Measurements from ENCODE around the gene ELOVL6. TPM values are rescaled to one million over a fixed set of nuclear protein-coding genes. Genes with fewer than 3 reads are reported as not detected.

The ELOVL6 gene
- total RNA-seq, 1 donor from 2014 or later: 51.6 TPM

GRCh38 chr4:110124711-110125110, 73.7 kb downstream of the ELOVL6 start:
- no peak for DNase-seq (ENCODE audit: extremely low spot score, unreplicated experiment)
- Mint-ChIP-seq H3K27ac (no peak overlapping the region), H3K9me3 (peaks cover 7% of the 10 kb centered on the region), H3K36me3 (peaks cover 26% of the 10 kb centered on the region), H3K4me3 (no peak overlapping the region), H3K27me3 (no peaks in the 10 kb centered on the region), H3K4me1 (ENCODE audit: unreplicated experiment) (peaks cover 8% of the 10 kb centered on the region)
- no peak for TF ChIP-seq CTCF (conservative IDR thresholded peaks at IDR 0.05)

- Mint-ChIP-seq H3K36me3 (peaks cover 20% of the 10 kb centered on the region), H3K4me3 (no peak overlapping the region), H3K4me1 (ENCODE audit: unreplicated experiment) (peaks cover 10% of the 10 kb centered on the region), H3K27me3 (no peaks in the 10 kb centered on the region), H3K9me3 (no peaks in the 10 kb centered on the region), H3K27ac (no peak overlapping the region)
- TF ChIP-seq CTCF (conservative IDR thresholded peaks at IDR 0.05): no peak
- no peak for DNase-seq (ENCODE audit: extremely low spot score, unreplicated experiment)
These were observed 76.2 kb downstream of the ELOVL6 start for GRCh38 chr4:110122201-110122600.

- Mint-ChIP-seq H3K27me3 (no peaks in the 10 kb centered on the region), H3K4me3 (no peak overlapping the region), H3K27ac (no peak overlapping the region), H3K4me1 (ENCODE audit: unreplicated experiment) (peaks cover 10% of the 10 kb centered on the region), H3K36me3 (peaks cover 24% of the 10 kb centered on the region), H3K9me3 (no peaks in the 10 kb centered on the region)
- no peak for DNase-seq (ENCODE audit: extremely low spot score, unreplicated experiment)
- TF ChIP-seq CTCF (conservative IDR thresholded peaks at IDR 0.05): no peak
These were observed 77.9 kb downstream of the ELOVL6 start for GRCh38 chr4:110120506-110120905.

GRCh38 chr4:110119880-110120279, 78.5 kb downstream of the ELOVL6 start:
- TF ChIP-seq CTCF (conservative IDR thresholded peaks at IDR 0.05): no peak
- Mint-ChIP-seq H3K27ac (peak overlapping the region; percentile 86), H3K36me3 (peaks cover 24% of the 10 kb centered on the region), H3K4me3 (peak overlapping the region; percentile 71), H3K27me3 (no peaks in the 10 kb centered on the region), H3K9me3 (no peaks in the 10 kb centered on the region), H3K4me1 (ENCODE audit: unreplicated experiment) (peaks cover 10% of the 10 kb centered on the region)
- no peak for DNase-seq (ENCODE audit: extremely low spot score, unreplicated experiment)

- Mint-ChIP-seq H3K36me3 (peaks cover 23% of the 10 kb centered on the region), H3K4me1 (ENCODE audit: unreplicated experiment) (peaks cover 10% of the 10 kb centered on the region), H3K27ac (peak overlapping the region; percentile 86), H3K9me3 (no peaks in the 10 kb centered on the region), H3K27me3 (no peaks in the 10 kb centered on the region), H3K4me3 (peak overlapping the region; percentile 71)
- no peak for TF ChIP-seq CTCF (conservative IDR thresholded peaks at IDR 0.05)
- DNase-seq (ENCODE audit: extremely low spot score, unreplicated experiment): no peak
These were observed 79.1 kb downstream of the ELOVL6 start for GRCh38 chr4:110119337-110119736.

GRCh38 chr4:110112056-110112455, 86.4 kb downstream of the ELOVL6 start:
- no peak for DNase-seq (ENCODE audit: extremely low spot score, unreplicated experiment)
- H3K4me1 Mint-ChIP-seq (ENCODE audit: unreplicated experiment): peaks cover 12% of the 10 kb centered on the region
- peaks cover 20% of the 10 kb centered on the region for H3K36me3 Mint-ChIP-seq
- H3K27me3 Mint-ChIP-seq: no peaks in the 10 kb centered on the region
- TF ChIP-seq CTCF (conservative IDR thresholded peaks at IDR 0.05): no peak
- no peak overlapping the region for H3K4me3 Mint-ChIP-seq
- no peaks in the 10 kb centered on the region for H3K9me3 Mint-ChIP-seq
- no peak overlapping the region for H3K27ac Mint-ChIP-seq

All from type B pancreatic cell (in vitro differentiated cells).